Testis (tissue), 5 donors: ENCODE data around the gene SRGAP2B. TPM values are rescaled to one million over a fixed set of nuclear protein-coding genes. Genes with fewer than 3 reads are reported as not detected.
"Not testable (repeated sequence)": the region's sequence is repeated elsewhere in the genome, so short reads cannot be mapped to it uniquely, and the experiment has no call there.

Experiments
- DNase-seq: peaks from one replicate; pipeline ENCODE4 v3.0.0-alpha.2; 2019
- H3K27ac ChIP-seq, 2 donors: fragments of 200-600 bp; sonication (generic); one replicate each; pipeline ENCODE4 v1.5.1; 2019
- H3K27me3 ChIP-seq: fragments of 200-600 bp; sonication (generic); one replicate; pipeline ENCODE4 v1.5.1; 2019
- H3K36me3 ChIP-seq: fragments of 200-600 bp; sonication (generic); one replicate; pipeline ENCODE4 v1.5.1; 2017; ENCODE audit warnings: low read depth; ENCODE audit errors: missing control alignments
- H3K4me1 ChIP-seq: fragments of 200-600 bp; sonication (generic); one replicate; pipeline ENCODE4 v1.5.1; 2019
- H3K4me3 ChIP-seq, 2 donors: fragments of 200-600 bp; sonication (generic); one replicate each; pipeline ENCODE4 v1.5.1; 2017 to 2019
- H3K9me3 ChIP-seq: fragments of 200-600 bp; sonication (generic); one replicate; pipeline ENCODE4 v1.5.1; 2017
- WGBS, 2 donors: methylation state at CpG; one replicate each; pipeline ENCODE4 v1.1.5; 2018; 5-methylcytosine and 5-hydroxymethylcytosine counted together
- intact Hi-C: fragments of 100-400 bp; cut with DNase I; formaldehyde crosslinking; loops from one replicate; pipeline ENCODE4 v1.15.1; 2023; ENCODE audit warnings: low total_unique reads
- long read RNA-seq, 2 donors: transcript quantifications; one replicate each; lab custom pipeline, GENCODE V29; 2026
- polyA plus RNA-seq: library from polyadenylated mRNA; stranded (reverse); fragments of 350-450 nt; fragmentation: Illumina TruSeq; extraction: RNeasy Lipid Tissue Mini Kit (QIAGEN cat#74804); gene quantifications from one replicate; pipeline ENCODE4 v1.2.3, GENCODE V29; 2014; ENCODE audit warnings: low read depth, low replicate concordance; ENCODE audit not compliant: insufficient read depth
- total RNA-seq, 2 donors: library from RNA; depleted of rRNA; stranded (reverse); fragments of >200 nt; gene quantifications; one replicate each; pipeline ENCODE4 v1.2.3, GENCODE V29; 2016

The SRGAP2B gene
- total RNA-seq (10 to 100 TPM in 1 of 2 donors, 1 to 10 TPM in 1; 9.8 to 12.9 TPM), polyA plus RNA-seq (11.7 TPM)
- long read RNA-seq, donor 1 = 0 reads
- long read RNA-seq, donor 2 = 0 reads

DNA sequence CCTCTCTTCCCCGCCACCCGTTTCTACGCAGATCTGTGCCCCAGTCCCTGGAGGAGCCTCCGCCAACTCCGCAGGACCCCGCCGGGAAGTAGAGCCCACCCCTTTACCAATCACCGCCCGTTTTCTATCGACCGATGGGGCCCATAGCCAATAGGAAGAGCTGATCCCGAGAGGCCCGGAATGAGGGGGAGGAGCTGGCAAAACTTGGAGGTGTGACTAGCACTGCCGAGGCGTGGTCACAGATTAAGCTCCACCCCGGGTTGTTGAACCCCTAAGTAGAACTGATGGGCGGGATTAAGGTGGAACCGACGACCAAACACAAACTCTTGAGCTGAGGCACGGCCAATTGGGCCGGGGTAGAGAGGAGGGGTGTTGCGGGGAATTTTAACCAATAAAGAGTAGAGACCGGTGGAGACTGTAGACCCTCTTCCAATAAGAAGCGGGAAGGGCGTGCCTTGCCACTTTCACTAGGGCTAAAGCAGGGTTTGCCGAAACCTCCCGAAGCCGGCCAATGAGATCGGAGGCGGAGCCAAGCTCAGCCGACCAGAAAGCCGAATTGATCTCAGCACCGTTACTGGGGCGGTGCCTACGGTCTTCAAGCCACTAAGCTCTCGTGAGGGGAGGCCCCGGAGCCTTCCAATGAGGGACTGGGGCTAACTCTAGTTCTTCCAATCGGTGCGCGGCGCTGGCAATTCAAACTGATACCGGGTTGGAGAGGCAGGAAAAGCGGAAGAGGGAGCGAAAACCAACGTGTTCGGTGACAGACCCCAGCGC is at the start of gene SRGAP2B, which contains the start of gene FAM72D:
Gene SRGAP2B (minus strand): TSS at position 45 of the 774 bp plus-strand sequence. CDS start 2,427 bp downstream, outside the sequence.
Gene FAM72D (plus strand): TSS at position 691 of the 774 bp plus-strand sequence. CDS start 874 bp downstream, outside the sequence.
- H3K9me3 ChIP-seq, H3K27ac ChIP-seq, H3K27me3 ChIP-seq, DNase-seq, H3K36me3 ChIP-seq, H3K4me3 ChIP-seq, intact Hi-C loops, H3K4me1 ChIP-seq: not testable (repeated sequence)
- no CpG with 5 or more reads among the region's 47 CpGs for WGBS, 2 donors

GRCh38 chr1:145144264-145144913 is 49.3 kb upstream of the SRGAP2B start:
- H3K27me3 ChIP-seq, H3K4me3 ChIP-seq, H3K4me1 ChIP-seq, H3K27ac ChIP-seq, H3K36me3 ChIP-seq, H3K9me3 ChIP-seq, intact Hi-C loops, DNase-seq: not testable (repeated sequence)
- WGBS, 2 donors = 75 to 100% methylated on average over 1 to 2 of the region's 3 CpGs

DNA sequence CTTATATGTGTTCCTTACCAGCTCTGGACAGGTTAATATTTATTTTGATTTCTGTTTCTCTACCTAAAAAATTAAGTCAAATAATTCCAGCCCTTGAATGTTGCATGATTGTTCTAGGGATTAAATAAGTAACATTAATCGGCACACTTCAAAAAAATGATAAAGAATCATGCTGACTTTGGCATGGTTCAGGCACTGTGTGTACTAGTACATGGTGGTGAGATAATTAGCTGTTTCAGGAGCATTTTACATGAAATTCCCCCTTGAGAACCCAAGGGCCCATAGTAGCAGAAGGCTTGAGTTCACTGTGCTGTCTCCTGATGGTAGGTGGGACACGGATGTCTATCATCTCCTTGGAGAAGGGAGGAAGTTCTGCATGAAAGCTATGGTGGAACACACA is 45.4 kb upstream of the SRGAP2B start:
- H3K4me3 ChIP-seq, H3K9me3 ChIP-seq, H3K27ac ChIP-seq, intact Hi-C loops, H3K27me3 ChIP-seq, H3K4me1 ChIP-seq, DNase-seq, H3K36me3 ChIP-seq: not testable (repeated sequence)
- no CpG with 5 or more reads among the region's 2 CpGs for WGBS, 2 donors

DNA sequence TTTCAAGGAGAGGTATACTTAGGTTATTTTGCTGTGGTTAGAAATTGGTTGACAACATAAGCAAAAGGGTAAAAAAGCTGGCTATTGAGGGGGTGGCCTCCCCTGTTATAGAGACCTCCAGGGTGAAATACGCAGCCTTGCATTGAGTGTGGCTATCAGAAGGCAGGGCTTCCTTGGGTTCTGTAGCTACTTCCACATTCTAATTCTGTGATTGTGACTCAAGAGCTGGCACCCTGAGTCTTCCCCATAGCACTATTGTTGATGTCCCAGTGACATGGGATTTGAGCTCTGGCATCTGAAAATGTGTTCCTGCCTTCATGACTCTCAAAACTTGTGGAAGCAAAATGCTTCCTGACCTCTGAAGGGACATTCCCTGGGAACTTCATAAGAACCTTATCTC is 39.3 kb upstream of the SRGAP2B start:
- H3K27ac ChIP-seq, DNase-seq, H3K27me3 ChIP-seq, H3K4me3 ChIP-seq, H3K4me1 ChIP-seq, H3K36me3 ChIP-seq, H3K9me3 ChIP-seq, intact Hi-C loops: not testable (repeated sequence)
- WGBS, 2 donors = no CpG with 5 or more reads among the region's 1 CpG

GRCh38 chr1:145128697-145129469 is 33.8 kb upstream of the SRGAP2B start:
- H3K4me1 ChIP-seq, intact Hi-C loops, H3K27ac ChIP-seq, DNase-seq, H3K9me3 ChIP-seq, H3K4me3 ChIP-seq, H3K27me3 ChIP-seq, H3K36me3 ChIP-seq: not testable (repeated sequence)
- WGBS, 2 donors = 63 to 72% methylated on average over 13 to 14 of the region's 14 CpGs

- H3K4me1 ChIP-seq, H3K36me3 ChIP-seq, H3K27ac ChIP-seq, DNase-seq, intact Hi-C loops, H3K4me3 ChIP-seq, H3K9me3 ChIP-seq, H3K27me3 ChIP-seq: not testable (repeated sequence)
Measured at GRCh38 chr1:145127144-145127543, 32.0 kb upstream of the SRGAP2B start.

DNA sequence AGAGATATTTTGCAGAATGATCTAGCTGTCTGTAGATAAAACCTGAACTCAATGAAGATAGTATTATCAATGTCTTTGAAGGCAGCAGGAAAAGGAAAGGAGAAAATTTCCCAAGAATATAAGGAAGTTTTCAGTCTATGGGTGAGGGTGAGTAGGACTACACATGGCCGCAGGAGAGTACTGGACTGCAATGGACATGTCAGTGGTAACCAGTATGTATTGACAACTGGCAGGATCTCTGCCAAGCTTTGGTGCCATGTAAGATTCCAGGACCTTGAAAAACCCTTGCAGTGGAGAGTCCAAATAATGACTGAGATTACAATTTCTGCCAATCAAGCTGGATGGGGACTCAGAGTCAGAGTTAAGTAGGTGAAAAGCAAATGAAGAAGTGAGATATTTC is 30.0 kb upstream of the SRGAP2B start:
- H3K4me1 ChIP-seq, DNase-seq, H3K9me3 ChIP-seq, intact Hi-C loops, H3K4me3 ChIP-seq, H3K36me3 ChIP-seq, H3K27me3 ChIP-seq, H3K27ac ChIP-seq: not testable (repeated sequence)
- no CpG with 5 or more reads among the region's 1 CpG for whole genome bisulfite sequencing, 2 donors

GRCh38 chr1:145123992-145124641 is 29.0 kb upstream of the SRGAP2B start:
- H3K4me1 ChIP-seq = not testable (repeated sequence)

GRCh38 chr1:145123062-145123395 is 27.9 kb upstream of the SRGAP2B start:
- H3K9me3 ChIP-seq, DNase-seq, H3K27me3 ChIP-seq, H3K4me3 ChIP-seq, H3K36me3 ChIP-seq, H3K27ac ChIP-seq, intact Hi-C loops, H3K4me1 ChIP-seq: not testable (repeated sequence)
- no CpG with 5 or more reads among the region's 1 CpG for WGBS, 2 donors

More at GRCh38 chr1:145123992-145124641, 29.0 kb upstream of the SRGAP2B start:
- H3K9me3 ChIP-seq, H3K4me3 ChIP-seq, H3K27ac ChIP-seq, DNase-seq, H3K27me3 ChIP-seq, intact Hi-C loops, H3K36me3 ChIP-seq: not testable (repeated sequence)
- WGBS, 2 donors = no CpG with 5 or more reads among the region's 7 CpGs

GRCh38 chr1:145122344-145123061 is 27.4 kb upstream of the SRGAP2B start:
- not testable (repeated sequence) for H3K4me3 ChIP-seq

GRCh38 chr1:145119842-145120241 is 24.7 kb upstream of the SRGAP2B start:
- H3K9me3 ChIP-seq, H3K4me1 ChIP-seq, H3K36me3 ChIP-seq, H3K27ac ChIP-seq, H3K4me3 ChIP-seq, H3K27me3 ChIP-seq, DNase-seq, intact Hi-C loops: not testable (repeated sequence)
- no CpG with 5 or more reads among the region's 3 CpGs for WGBS, 2 donors

More at GRCh38 chr1:145122344-145123061, 27.4 kb upstream of the SRGAP2B start:
- H3K4me1 ChIP-seq, H3K9me3 ChIP-seq, H3K27ac ChIP-seq, H3K36me3 ChIP-seq, intact Hi-C loops, DNase-seq, H3K27me3 ChIP-seq: not testable (repeated sequence)
- no CpG with 5 or more reads among the region's 7 CpGs for WGBS, 2 donors
